B cell (primary cell): ENCODE results near the gene GBA2. TPM values are rescaled to one million over a fixed set of nuclear protein-coding genes. Genes with fewer than 3 reads are reported as not detected.

Source experiments
- ATAC-seq: fragments of 200-7000 bp; cut with Tn5 transposase; one replicate; pipeline ENCODE4 v1.10.0; 2021; ENCODE audit warnings: low read depth, mild to moderate bottlenecking, moderate number of reproducible peaks, moderate library complexity
- CTCF ChIA-PET: fragments of 350-600 bp; sonication (Branson Sonifier 250); formaldehyde crosslinking; loops from one replicate; lab custom pipeline; 2021; ENCODE audit warnings: antibody characterized with exemption, inconsistent platforms; lab: Charles Lee
- POLR2A ChIA-PET: fragments of 350-600 bp; sonication (Branson Sonifier 250); formaldehyde crosslinking; loops from one replicate; lab custom pipeline; 2021; ENCODE audit warnings: antibody characterized with exemption; lab: Charles Lee
- DNase-seq: peaks from one replicate; pipeline ENCODE4 v3.0.0; 2013
- H2AFZ ChIP-seq: 2 replicates; pipeline ENCODE4 v1.6.1; 2012; ENCODE audit warnings: mild to moderate bottlenecking, low read depth, low read length; ENCODE audit not compliant: insufficient read depth, poor library complexity, severe bottlenecking
- H3K27ac ChIP-seq, 2 donors: 1 replicate in 1 of 2; 2 replicates in 1 of 2; pipeline ENCODE4 v1.5.1; 2012 to 2013; ENCODE audit warnings: low read length in 2 of 2, mild to moderate bottlenecking in 2 of 2, moderate library complexity in 1 of 2
- H3K27me3 ChIP-seq, 4 experiments: fragments of 200-600 bp in 1 of 4; sonication (generic) in 1 of 4; replicated peaks in 1 of 4; 1 replicate in 2 of 4; 2 replicates in 2 of 4; pipeline versions ENCODE4 v1.6.1 to v1.7.0; 2013 to 2016; ENCODE audit warnings: low read length in 3 of 4, mild to moderate bottlenecking in 2 of 4, mixed read lengths in 1 of 4, moderate library complexity in 1 of 4; ENCODE audit not compliant: insufficient read depth in 4 of 4, control insufficient read depth in 3 of 4; ENCODE audit errors: control extremely low read depth in 1 of 4
- H3K36me3 ChIP-seq, 2 experiments: replicated peaks in 1 of 2; 1 replicate in 1 of 2; 2 replicates in 1 of 2; pipeline versions ENCODE4 v1.6.1 to v1.7.1; 2013; ENCODE audit warnings: low read length in 1 of 2; ENCODE audit not compliant: insufficient read depth in 2 of 2, control insufficient read depth in 1 of 2; ENCODE audit errors: control extremely low read depth in 1 of 2, extremely low read depth in 1 of 2
- H3K4me1 ChIP-seq, 2 donors: fragments of 200-600 bp in 1 of 2; sonication (generic) in 1 of 2; 1 replicate in 1 of 2; 2 replicates in 1 of 2; pipeline versions ENCODE4 v1.5.1 to v1.6.1; 2013 to 2017; ENCODE audit warnings: low read length in 2 of 2; ENCODE audit not compliant: control insufficient read depth in 2 of 2, insufficient read depth in 2 of 2
- H3K4me2 ChIP-seq: replicated peaks from 2 replicates; pipeline ENCODE3; 2012; ENCODE audit warnings: mild to moderate bottlenecking, low read depth, low read length; ENCODE audit not compliant: poor library complexity, severe bottlenecking
- H3K4me3 ChIP-seq, 5 experiments: fragments of 200-600 bp in 1 of 5; sonication (generic) in 1 of 5; 1 replicate in 3 of 5; 2 replicates in 2 of 5; pipeline versions ENCODE4 v1.5.1 to v1.7.0; 2011 to 2016; ENCODE audit warnings: low read length in 4 of 5, mild to moderate bottlenecking in 4 of 5, low read depth in 2 of 5, control low read depth in 1 of 5, moderate library complexity in 1 of 5; ENCODE audit not compliant: insufficient read depth in 1 of 5; ENCODE audit errors: control extremely low read depth in 1 of 5, extremely low read depth in 1 of 5
- H3K79me2 ChIP-seq: fragments of 200-600 bp; sonication (generic); one replicate; pipeline ENCODE4 v1.6.0; 2016; ENCODE audit warnings: low read length; ENCODE audit not compliant: control insufficient read depth, insufficient read depth
- H3K9ac ChIP-seq: fragments of 200-600 bp; sonication (generic); 2 replicates; pipeline ENCODE4 v1.6.1; 2017; ENCODE audit warnings: mild to moderate bottlenecking, low read length, moderate library complexity
- H3K9me3 ChIP-seq, 3 donors: one replicate each; pipeline versions ENCODE4 v1.6.1 to v1.7.1; 2013; ENCODE audit warnings: low read length in 2 of 3; ENCODE audit not compliant: control insufficient read depth in 2 of 3, insufficient read depth in 1 of 3; ENCODE audit errors: control extremely low read depth in 1 of 3
- H4K20me1 ChIP-seq: 2 replicates; pipeline ENCODE4 v1.6.0; 2012; ENCODE audit warnings: mild to moderate bottlenecking, low read length; ENCODE audit not compliant: insufficient read depth, control insufficient read depth, poor library complexity, severe bottlenecking
- H3K27ac Mint-ChIP-seq: one replicate; pipeline ENCODE4 v1.8.0; 2021; ENCODE audit warnings: mixed read lengths
- H3K27me3 Mint-ChIP-seq: one replicate; pipeline ENCODE4 v1.8.0; 2021; ENCODE audit warnings: mixed read lengths
- H3K4me1 Mint-ChIP-seq: one replicate; pipeline ENCODE4 v1.8.0; 2021; ENCODE audit warnings: mixed read lengths
- H3K4me3 Mint-ChIP-seq: one replicate; pipeline ENCODE4 v1.8.0; 2021; ENCODE audit warnings: mixed read lengths
- H3K9me3 Mint-ChIP-seq: one replicate; pipeline ENCODE4 v1.8.0; 2022; ENCODE audit warnings: mixed read lengths; ENCODE audit not compliant: insufficient read depth
- CTCF ChIP-seq: fragments of 200-600 bp; IDR thresholded peaks from one replicate; pipeline ENCODE4 v1.8.0; 2022; ENCODE audit warnings: antibody characterized with exemption, mild to moderate bottlenecking
- EZH2 ChIP-seq: IDR thresholded peaks from 2 replicates; pipeline ENCODE4 v1.6.1; 2012; ENCODE audit warnings: borderline replicate concordance, low read depth, mild to moderate bottlenecking, moderate library complexity, low read length; ENCODE audit not compliant: insufficient read depth, poor library complexity, severe bottlenecking
- WGBS: methylation state at CpG from one replicate; pipeline ENCODE4 v1.1.5; 2013; ENCODE audit warnings: missing lambda C conversion rate; ENCODE audit not compliant: insufficient coverage; 5-methylcytosine and 5-hydroxymethylcytosine counted together
- intact Hi-C: fragments of 100-400 bp; cut with micrococcal nuclease; formaldehyde crosslinking; loops from one replicate; pipeline ENCODE4 v1.10.0; 2022
- polyA plus RNA-seq: library from polyadenylated mRNA; depleted of rRNA; stranded (reverse); fragments of >200 nt; gene quantifications from 2 replicates; pipeline ENCODE4 v1.2.3, GENCODE V29; 2012
- total RNA-seq, 2 donors: library from RNA; stranded (reverse); fragments of 120-200 nt in 1 of 2; gene quantifications; 1 replicate in 1 of 2; 2 replicates in 1 of 2; pipeline versions ENCODE4 v1.2.3 to v1.2.4, GENCODE V29; 2013 to 2022

The GBA2 gene
- total and polyA plus RNA-seq, 2 donors (not counting 1 experiment from before 2014, with no cell fraction given), result 114 to 137 TPM

DNA sequence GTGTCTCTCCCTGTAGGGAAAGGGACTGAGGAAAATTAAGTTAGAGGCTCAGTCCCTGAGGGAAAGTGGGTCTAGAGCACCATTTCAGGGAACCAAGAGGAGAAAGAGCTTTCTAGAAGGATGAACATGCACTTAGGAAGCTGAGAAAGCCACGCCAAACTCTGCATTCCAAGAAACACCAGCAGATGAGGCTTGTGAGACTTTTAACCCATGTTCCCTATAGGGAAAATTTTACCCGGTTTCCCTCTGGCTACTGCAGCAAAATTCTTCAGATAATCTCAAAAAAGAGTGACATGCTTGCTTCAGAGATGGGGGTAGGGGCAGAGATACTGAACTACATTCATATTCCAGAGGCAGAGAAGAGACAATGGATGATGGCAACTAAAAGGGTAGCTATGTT is 25.6 kb downstream of the GBA2 start:
- DNase-seq (no peak), ATAC-seq (no peak)
- H2AFZ ChIP-seq, result no peak overlapping the region
- ChIA-PET CTCF (interaction anchor here (0.5 to 20.4 kb wide), 4 partner anchors 8 to 105 kb away, joined by 3 to 195 read pairs (median 14); partner anchors contain the start of genes CREB3, TLN1 and TPM2), POLR2A (no interaction called here)
- H3K4me3 ChIP-seq, result no peak overlapping the region
- TF ChIP-seq EZH2 (no peak), CTCF (no peak)
- Mint-ChIP-seq H3K27me3 (no peaks in the 10 kb centered on the region), H3K27ac (no peak overlapping the region), H3K4me3 (no peak overlapping the region), H3K4me1 (peaks cover 22% of the 10 kb centered on the region), H3K9me3 (no peaks in the 10 kb centered on the region)
- no peak overlapping the region for H3K27ac ChIP-seq
- peaks cover 58% of the 10 kb centered on the region for H4K20me1 ChIP-seq
- peaks cover 38% of the 10 kb centered on the region for H3K79me2 ChIP-seq
- WGBS, result 100% methylated on average over 1 of the region's 2 CpGs
- H3K4me1 ChIP-seq, result peaks cover 38 to 41% of the 10 kb centered on the region in 2 donors
- intact Hi-C loops, result no loop called here
- H3K36me3 ChIP-seq, result peaks cover 17 to 88% of the 10 kb centered on the region in 2 experiments
- H3K9me3 ChIP-seq, result no peaks in the 10 kb centered on the region
- no peaks in the 10 kb centered on the region for H3K27me3 ChIP-seq
- no peak overlapping the region for H3K4me2 ChIP-seq
- no peak overlapping the region for H3K9ac ChIP-seq

GRCh38 chr9:35719546-35719945 is 29.5 kb downstream of the GBA2 start:
- H2AFZ ChIP-seq, result no peak overlapping the region
- no peaks in the 10 kb centered on the region for H3K9me3 Mint-ChIP-seq
- peak overlapping the region; percentile 86 for H3K27ac Mint-ChIP-seq
- H4K20me1 ChIP-seq, result peaks cover 45% of the 10 kb centered on the region
- TF ChIP-seq EZH2, result no peak
- no peak for TF ChIP-seq CTCF
- H3K36me3 ChIP-seq, result peaks cover 16 to 96% of the 10 kb centered on the region in 2 experiments
- peak overlapping the region; percentile 61 to 88 for H3K27ac ChIP-seq
- no peaks in the 10 kb centered on the region for H3K9me3 ChIP-seq
- 83% methylated on average over 1 of the region's 4 CpGs for WGBS
- no peak overlapping the region for H3K4me3 ChIP-seq
- POLR2A ChIA-PET, result interaction anchor here (0.5 to 3.5 kb wide), 6 partner anchors 11 to 115 kb away, joined by 3 to 21 read pairs (median 6); partner anchors contain the start of genes CCDC107, CREB3, RMRP and TLN1
- peaks cover 39% of the 10 kb centered on the region for H3K79me2 ChIP-seq
- H3K27me3 ChIP-seq, result no peaks in the 10 kb centered on the region
- intact Hi-C loops, result loop anchor here (1.0 to 2.0 kb wide), 6 partner anchors 13 to 115 kb away; partner anchors contain the start of genes CCDC107, CD72, CREB3 and RMRP
- H3K4me1 Mint-ChIP-seq, result peaks cover 26% of the 10 kb centered on the region
- no peaks in the 10 kb centered on the region for H3K27me3 Mint-ChIP-seq
- DNase-seq (no peak), ATAC-seq (no peak)
- CTCF ChIA-PET, result interaction anchor here (0.7 to 20.4 kb wide), 4 partner anchors 12 to 115 kb away, joined by 3 to 195 read pairs (median 16); partner anchors contain the start of genes ARHGEF39, CREB3, TLN1 and TPM2
- peak overlapping the region; percentile 56 for H3K4me2 ChIP-seq
- H3K9ac ChIP-seq, result no peak overlapping the region
- peaks cover 16 to 24% of the 10 kb centered on the region in 2 donors for H3K4me1 ChIP-seq
- H3K4me3 Mint-ChIP-seq, result peak overlapping the region; percentile 29
